ENCODE measurements around the gene MRPL4.

DNA sequence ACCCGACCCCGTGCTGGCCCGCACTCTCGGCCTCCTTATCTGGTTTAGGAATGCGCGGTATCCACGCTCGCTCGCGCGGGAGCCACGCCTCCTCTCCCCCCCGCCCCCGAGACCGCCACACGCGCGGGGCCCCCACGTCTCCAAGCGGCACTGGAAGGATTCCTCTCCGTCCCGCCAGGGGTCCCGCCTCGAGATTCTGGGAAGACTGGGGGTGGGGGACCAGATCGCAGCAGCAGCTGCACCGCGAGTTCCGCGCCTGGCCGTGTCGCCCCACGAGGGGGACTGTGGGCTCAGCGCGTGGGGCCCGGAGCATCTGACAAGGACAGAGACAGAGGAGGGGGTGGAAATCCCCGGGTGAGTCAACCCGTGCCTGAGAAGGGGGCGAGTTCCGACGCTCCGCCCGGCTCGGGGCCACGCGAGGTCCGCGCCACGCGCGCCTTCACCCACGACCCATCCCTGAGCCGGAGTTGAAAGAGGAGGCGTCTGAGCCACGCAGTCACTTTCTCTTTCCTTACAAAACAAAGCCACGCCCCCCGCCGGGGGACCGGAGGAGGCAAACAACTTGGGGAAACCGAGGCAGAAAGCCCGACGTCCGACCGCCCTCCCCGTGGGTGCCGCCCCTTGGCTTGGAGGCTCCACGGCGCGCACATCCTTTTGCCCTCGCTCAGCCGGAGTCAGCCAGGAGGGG lies 21.7 kb upstream of the MRPL4 start:
- TF ChIP-seq, protein P1, sequence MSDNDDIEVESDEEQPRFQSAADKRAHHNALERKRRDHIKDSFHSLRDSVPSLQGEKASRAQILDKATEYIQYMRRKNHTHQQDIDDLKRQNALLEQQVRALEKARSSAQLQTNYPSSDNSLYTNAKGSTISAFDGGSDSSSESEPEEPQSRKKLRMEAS (IDR thresholded peaks at IDR 0.05) = no peak
- TF ChIP-seq RAD21 (IDR thresholded peaks at IDR 0.05) (no peak), YY1 (IDR thresholded peaks at IDR 0.05) (no peak), JUND (IDR thresholded peaks at IDR 0.05) (no peak), GABPA (IDR thresholded peaks at IDR 0.05 in 1 of 2, conservative IDR thresholded peaks at IDR 0.05 in 1 of 2) (no peak), HNF4A (conservative IDR thresholded peaks at IDR 0.05) (no peak), TAF1 (conservative IDR thresholded peaks at IDR 0.05) (no peak), FOXA1 (IDR thresholded peaks at IDR 0.05) (no peak), REST (IDR thresholded peaks at IDR 0.05) (no peak), EGR1 (IDR thresholded peaks at IDR 0.05; ENCODE audit: low read depth in 2 of 2) (no peak)
- TF ChIP-seq, protein P2, sequence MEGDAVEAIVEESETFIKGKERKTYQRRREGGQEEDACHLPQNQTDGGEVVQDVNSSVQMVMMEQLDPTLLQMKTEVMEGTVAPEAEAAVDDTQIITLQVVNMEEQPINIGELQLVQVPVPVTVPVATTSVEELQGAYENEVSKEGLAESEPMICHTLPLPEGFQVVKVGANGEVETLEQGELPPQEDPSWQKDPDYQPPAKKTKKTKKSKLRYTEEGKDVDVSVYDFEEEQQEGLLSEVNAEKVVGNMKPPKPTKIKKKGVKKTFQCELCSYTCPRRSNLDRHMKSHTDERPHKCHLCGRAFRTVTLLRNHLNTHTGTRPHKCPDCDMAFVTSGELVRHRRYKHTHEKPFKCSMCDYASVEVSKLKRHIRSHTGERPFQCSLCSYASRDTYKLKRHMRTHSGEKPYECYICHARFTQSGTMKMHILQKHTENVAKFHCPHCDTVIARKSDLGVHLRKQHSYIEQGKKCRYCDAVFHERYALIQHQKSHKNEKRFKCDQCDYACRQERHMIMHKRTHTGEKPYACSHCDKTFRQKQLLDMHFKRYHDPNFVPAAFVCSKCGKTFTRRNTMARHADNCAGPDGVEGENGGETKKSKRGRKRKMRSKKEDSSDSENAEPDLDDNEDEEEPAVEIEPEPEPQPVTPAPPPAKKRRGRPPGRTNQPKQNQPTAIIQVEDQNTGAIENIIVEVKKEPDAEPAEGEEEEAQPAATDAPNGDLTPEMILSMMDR (IDR thresholded peaks at IDR 0.05; ENCODE audit: low read depth, low read length, missing input control) = no peak
- TF ChIP-seq, protein P3, sequence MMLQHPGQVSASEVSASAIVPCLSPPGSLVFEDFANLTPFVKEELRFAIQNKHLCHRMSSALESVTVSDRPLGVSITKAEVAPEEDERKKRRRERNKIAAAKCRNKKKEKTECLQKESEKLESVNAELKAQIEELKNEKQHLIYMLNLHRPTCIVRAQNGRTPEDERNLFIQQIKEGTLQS (IDR thresholded peaks at IDR 0.05) = no peak
- TF ChIP-seq, protein P4, sequence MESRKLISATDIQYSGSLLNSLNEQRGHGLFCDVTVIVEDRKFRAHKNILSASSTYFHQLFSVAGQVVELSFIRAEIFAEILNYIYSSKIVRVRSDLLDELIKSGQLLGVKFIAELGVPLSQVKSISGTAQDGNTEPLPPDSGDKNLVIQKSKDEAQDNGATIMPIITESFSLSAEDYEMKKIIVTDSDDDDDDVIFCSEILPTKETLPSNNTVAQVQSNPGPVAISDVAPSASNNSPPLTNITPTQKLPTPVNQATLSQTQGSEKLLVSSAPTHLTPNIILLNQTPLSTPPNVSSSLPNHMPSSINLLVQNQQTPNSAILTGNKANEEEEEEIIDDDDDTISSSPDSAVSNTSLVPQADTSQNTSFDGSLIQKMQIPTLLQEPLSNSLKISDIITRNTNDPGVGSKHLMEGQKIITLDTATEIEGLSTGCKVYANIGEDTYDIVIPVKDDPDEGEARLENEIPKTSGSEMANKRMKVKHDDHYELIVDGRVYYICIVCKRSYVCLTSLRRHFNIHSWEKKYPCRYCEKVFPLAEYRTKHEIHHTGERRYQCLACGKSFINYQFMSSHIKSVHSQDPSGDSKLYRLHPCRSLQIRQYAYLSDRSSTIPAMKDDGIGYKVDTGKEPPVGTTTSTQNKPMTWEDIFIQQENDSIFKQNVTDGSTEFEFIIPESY (IDR thresholded peaks at IDR 0.05) = no peak

Data from liver (tissue), 3 donors.